ENCODE results near the gene GSN. TPM values are rescaled to one million over a fixed set of nuclear protein-coding genes. Genes with fewer than 3 reads are reported as not detected.
A peak's percentile ranks its signal among the peaks of the same experiment; 100 is the strongest.

Gene GSN
- total and polyA plus RNA-seq, 2 of the 13 experiments (the other 11 are each of a cell fraction or from before 2014, with no cell fraction given): 294 to 307 TPM

DNA sequence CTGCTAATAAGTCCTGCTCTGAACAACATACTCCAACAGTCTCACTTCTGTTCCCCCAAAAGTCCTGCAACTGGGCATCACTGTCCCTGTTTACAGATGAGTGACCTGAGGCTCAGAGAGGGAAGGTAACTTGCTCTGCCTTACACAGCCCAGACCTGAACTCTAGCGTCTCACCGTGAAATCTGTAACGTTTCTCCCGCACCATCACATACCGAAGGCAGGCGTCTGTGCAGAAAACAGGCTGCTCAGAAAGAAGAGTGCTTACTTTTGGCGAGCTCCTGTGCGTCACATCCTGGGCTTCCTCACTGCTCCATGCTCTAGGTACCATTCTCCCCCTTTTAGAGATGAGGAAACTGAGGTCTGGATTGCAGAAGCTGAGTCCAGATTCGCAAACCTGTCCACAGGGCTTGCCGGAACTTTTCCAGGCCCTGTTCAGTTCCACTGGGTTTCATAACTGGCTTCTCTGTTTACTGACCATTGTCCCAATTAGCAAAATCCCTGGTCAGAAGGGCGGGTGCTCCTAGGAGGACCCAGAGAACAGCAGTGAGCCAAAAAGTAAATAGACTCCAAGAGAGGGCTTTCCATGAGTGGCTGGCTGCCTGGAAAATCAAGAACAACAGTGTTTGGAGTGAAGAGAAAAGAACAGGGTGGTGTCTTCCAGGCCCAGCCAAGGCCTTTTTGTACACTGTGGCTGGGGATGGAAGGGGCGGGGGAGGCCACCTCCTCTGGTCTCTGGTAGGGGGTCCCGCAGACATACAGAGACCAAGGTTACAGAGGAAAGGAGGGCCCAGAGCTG is 27.1 kb downstream of the GSN start (continued):
- TF ChIP-seq, protein P1, sequence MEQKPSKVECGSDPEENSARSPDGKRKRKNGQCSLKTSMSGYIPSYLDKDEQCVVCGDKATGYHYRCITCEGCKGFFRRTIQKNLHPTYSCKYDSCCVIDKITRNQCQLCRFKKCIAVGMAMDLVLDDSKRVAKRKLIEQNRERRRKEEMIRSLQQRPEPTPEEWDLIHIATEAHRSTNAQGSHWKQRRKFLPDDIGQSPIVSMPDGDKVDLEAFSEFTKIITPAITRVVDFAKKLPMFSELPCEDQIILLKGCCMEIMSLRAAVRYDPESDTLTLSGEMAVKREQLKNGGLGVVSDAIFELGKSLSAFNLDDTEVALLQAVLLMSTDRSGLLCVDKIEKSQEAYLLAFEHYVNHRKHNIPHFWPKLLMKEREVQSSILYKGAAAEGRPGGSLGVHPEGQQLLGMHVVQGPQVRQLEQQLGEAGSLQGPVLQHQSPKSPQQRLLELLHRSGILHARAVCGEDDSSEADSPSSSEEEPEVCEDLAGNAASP (CRISPR knock-in tag; IDR thresholded peaks at IDR 0.05; ENCODE audit: borderline replicate concordance): no peak
- peak; percentile 63; the same call in 1 of the 2 replicates for TF ChIP-seq SMAD3 (CRISPR knock-in tag; IDR thresholded peaks at IDR 0.05)
- TF ChIP-seq HNF4G (IDR thresholded peaks at IDR 0.05; ENCODE audit: borderline replicate concordance, low read depth, low read length): 0 out of 2 replicates have a peak, but pooled peaks have one; percentile 14
- TF ChIP-seq HNF4G (CRISPR knock-in tag; IDR thresholded peaks at IDR 0.05; ENCODE audit: borderline replicate concordance, low read depth): no peak; the same call in 1 of the 2 replicates
- no peak for TF ChIP-seq FOXP1 (IDR thresholded peaks at IDR 0.05)
- TF ChIP-seq FOXP1 (CRISPR knock-in tag; IDR thresholded peaks at IDR 0.05): peak; percentile 63
- peak; percentile 85 for TF ChIP-seq ZBTB38 (CRISPR knock-in tag; IDR thresholded peaks at IDR 0.05)
- TF ChIP-seq RBAK (CRISPR knock-in tag; IDR thresholded peaks at IDR 0.05): no peak
- TF ChIP-seq ATAD3A (CRISPR knock-in tag; IDR thresholded peaks at IDR 0.05): no peak
- TF ChIP-seq FOXA3 (CRISPR knock-in tag; IDR thresholded peaks at IDR 0.05): peak; percentile 78
- TF ChIP-seq, protein P2, sequence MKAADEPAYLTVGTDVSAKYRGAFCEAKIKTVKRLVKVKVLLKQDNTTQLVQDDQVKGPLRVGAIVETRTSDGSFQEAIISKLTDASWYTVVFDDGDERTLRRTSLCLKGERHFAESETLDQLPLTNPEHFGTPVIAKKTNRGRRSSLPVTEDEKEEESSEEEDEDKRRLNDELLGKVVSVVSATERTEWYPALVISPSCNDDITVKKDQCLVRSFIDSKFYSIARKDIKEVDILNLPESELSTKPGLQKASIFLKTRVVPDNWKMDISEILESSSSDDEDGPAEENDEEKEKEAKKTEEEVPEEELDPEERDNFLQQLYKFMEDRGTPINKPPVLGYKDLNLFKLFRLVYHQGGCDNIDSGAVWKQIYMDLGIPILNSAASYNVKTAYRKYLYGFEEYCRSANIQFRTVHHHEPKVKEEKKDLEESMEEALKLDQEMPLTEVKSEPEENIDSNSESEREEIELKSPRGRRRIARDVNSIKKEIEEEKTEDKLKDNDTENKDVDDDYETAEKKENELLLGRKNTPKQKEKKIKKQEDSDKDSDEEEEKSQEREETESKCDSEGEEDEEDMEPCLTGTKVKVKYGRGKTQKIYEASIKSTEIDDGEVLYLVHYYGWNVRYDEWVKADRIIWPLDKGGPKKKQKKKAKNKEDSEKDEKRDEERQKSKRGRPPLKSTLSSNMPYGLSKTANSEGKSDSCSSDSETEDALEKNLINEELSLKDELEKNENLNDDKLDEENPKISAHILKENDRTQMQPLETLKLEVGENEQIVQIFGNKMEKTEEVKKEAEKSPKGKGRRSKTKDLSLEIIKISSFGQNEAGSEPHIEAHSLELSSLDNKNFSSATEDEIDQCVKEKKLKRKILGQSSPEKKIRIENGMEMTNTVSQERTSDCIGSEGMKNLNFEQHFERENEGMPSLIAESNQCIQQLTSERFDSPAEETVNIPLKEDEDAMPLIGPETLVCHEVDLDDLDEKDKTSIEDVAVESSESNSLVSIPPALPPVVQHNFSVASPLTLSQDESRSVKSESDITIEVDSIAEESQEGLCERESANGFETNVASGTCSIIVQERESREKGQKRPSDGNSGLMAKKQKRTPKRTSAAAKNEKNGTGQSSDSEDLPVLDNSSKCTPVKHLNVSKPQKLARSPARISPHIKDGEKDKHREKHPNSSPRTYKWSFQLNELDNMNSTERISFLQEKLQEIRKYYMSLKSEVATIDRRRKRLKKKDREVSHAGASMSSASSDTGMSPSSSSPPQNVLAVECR (CRISPR knock-in tag; IDR thresholded peaks at IDR 0.05; ENCODE audit: borderline replicate concordance): 0 out of 2 replicates have a peak, but pooled peaks have one; percentile 4
- TF ChIP-seq, protein P3, sequence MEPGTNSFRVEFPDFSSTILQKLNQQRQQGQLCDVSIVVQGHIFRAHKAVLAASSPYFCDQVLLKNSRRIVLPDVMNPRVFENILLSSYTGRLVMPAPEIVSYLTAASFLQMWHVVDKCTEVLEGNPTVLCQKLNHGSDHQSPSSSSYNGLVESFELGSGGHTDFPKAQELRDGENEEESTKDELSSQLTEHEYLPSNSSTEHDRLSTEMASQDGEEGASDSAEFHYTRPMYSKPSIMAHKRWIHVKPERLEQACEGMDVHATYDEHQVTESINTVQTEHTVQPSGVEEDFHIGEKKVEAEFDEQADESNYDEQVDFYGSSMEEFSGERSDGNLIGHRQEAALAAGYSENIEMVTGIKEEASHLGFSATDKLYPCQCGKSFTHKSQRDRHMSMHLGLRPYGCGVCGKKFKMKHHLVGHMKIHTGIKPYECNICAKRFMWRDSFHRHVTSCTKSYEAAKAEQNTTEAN (CRISPR knock-in tag; conservative IDR thresholded peaks at IDR 0.05): peak; percentile 54; the same call in 1 of the 2 replicates
- TF ChIP-seq, protein P4, sequence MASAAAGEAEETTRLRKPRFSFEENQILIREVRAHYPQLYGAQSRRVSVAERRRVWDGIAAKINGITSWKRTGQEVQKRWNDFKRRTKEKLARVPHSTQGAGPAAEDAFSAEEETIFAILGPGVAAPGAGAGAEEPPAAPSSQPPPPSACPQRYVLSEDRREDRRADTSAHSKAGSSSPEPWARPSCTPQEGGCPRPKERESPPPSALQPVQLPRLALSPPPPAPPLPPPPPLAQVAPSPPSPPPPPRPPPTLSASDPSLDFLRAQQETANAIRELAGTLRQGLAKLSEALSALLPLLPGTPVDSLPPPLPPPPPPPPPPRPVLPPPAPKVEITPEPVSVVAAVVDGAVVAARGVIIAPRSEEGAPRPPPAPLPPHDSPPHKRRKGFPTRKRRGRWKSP (CRISPR knock-in tag; IDR thresholded peaks at IDR 0.05): peak; percentile 68; the same call in 1 of the 2 replicates
- TF ChIP-seq, protein P5, sequence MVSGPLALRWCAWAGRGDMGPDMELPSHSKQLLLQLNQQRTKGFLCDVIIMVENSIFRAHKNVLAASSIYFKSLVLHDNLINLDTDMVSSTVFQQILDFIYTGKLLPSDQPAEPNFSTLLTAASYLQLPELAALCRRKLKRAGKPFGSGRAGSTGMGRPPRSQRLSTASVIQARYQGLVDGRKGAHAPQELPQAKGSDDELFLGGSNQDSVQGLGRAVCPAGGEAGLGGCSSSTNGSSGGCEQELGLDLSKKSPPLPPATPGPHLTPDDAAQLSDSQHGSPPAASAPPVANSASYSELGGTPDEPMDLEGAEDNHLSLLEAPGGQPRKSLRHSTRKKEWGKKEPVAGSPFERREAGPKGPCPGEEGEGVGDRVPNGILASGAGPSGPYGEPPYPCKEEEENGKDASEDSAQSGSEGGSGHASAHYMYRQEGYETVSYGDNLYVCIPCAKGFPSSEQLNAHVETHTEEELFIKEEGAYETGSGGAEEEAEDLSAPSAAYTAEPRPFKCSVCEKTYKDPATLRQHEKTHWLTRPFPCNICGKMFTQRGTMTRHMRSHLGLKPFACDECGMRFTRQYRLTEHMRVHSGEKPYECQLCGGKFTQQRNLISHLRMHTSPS (CRISPR knock-in tag; IDR thresholded peaks at IDR 0.05; ENCODE audit: low read depth): 0 out of 2 replicates have a peak, but pooled peaks have one; percentile 30
- peak; percentile 78 for TF ChIP-seq BCL6 (CRISPR knock-in tag; IDR thresholded peaks at IDR 0.05)
- TF ChIP-seq ZNF614 (CRISPR knock-in tag; IDR thresholded peaks at IDR 0.05; ENCODE audit: borderline replicate concordance): 0 out of 2 replicates have a peak, but pooled peaks have one; percentile 17
- TF ChIP-seq ZNF891 (CRISPR knock-in tag; IDR thresholded peaks at IDR 0.05): no peak
- no peak for TF ChIP-seq IKZF1 (IDR thresholded peaks at IDR 0.05)
- TF ChIP-seq, protein P6, sequence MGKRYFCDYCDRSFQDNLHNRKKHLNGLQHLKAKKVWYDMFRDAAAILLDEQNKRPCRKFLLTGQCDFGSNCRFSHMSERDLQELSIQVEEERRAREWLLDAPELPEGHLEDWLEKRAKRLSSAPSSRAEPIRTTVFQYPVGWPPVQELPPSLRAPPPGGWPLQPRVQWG (CRISPR knock-in tag; IDR thresholded peaks at IDR 0.05; ENCODE audit: borderline replicate concordance, low read depth): no peak

Measured in HepG2 (cell line).